Fibroblast of lung (primary cell): ENCODE measurements around the gene NKD1. TPM values are rescaled to one million over a fixed set of nuclear protein-coding genes. Genes with fewer than 3 reads are reported as not detected.
A peak's percentile ranks its signal among the peaks of the same experiment; 100 is the strongest.

ENCODE experiments used
- DNase-seq, 2 donors: peaks; one replicate each; pipeline versions ENCODE4 v3.0.0 to v3.0.0-alpha.2; 2010; ENCODE audit warnings: low read depth in 2 of 2
- H2AFZ ChIP-seq: 2 replicates; pipeline ENCODE4 v1.5.1; 2012; ENCODE audit warnings: low read length, control low read depth, inconsistent platforms
- H3K27ac ChIP-seq: 2 replicates; pipeline ENCODE4 v1.5.1; 2011; ENCODE audit warnings: low read length, control low read depth; ENCODE audit not compliant: insufficient read depth
- H3K27me3 ChIP-seq: 2 replicates; pipeline ENCODE4 v1.5.1; 2011; ENCODE audit warnings: mild to moderate bottlenecking, low read length; ENCODE audit not compliant: control insufficient read depth, insufficient read depth
- H3K36me3 ChIP-seq: 2 replicates; pipeline ENCODE4 v1.5.1; 2011; ENCODE audit warnings: low read length; ENCODE audit not compliant: control insufficient read depth, insufficient read depth
- H3K4me1 ChIP-seq: 2 replicates; pipeline ENCODE4 v1.5.1; 2011; ENCODE audit warnings: low read length; ENCODE audit not compliant: control insufficient read depth, insufficient read depth; ENCODE audit errors: extremely low read depth
- H3K4me2 ChIP-seq: 2 replicates; pipeline ENCODE4 v1.5.1; 2011; ENCODE audit warnings: low read length, control low read depth; ENCODE audit not compliant: insufficient read depth; ENCODE audit errors: extremely low read depth
- H3K4me3 ChIP-seq, 4 experiments: fragments of 200-600 bp in 1 of 4; sonication (generic) in 1 of 4; replicated peaks in 1 of 4; 2 replicates each; pipeline ENCODE4 v1.5.1; 2011 to 2016; ENCODE audit warnings: low read length in 4 of 4, low read depth in 3 of 4, mild to moderate bottlenecking in 3 of 4, control low read depth in 2 of 4, inconsistent platforms in 1 of 4, mixed read lengths in 1 of 4; ENCODE audit not compliant: insufficient read depth in 1 of 4; ENCODE audit errors: control extremely low read depth in 1 of 4
- H3K79me2 ChIP-seq: 2 replicates; pipeline ENCODE4 v1.5.1; 2012; ENCODE audit warnings: mild to moderate bottlenecking, low read length, inconsistent platforms; ENCODE audit not compliant: control insufficient read depth, insufficient read depth
- H3K9ac ChIP-seq: 2 replicates; pipeline ENCODE4 v1.5.1; 2011; ENCODE audit warnings: mild to moderate bottlenecking, low read length, control low read depth; ENCODE audit not compliant: insufficient read depth
- H3K9me3 ChIP-seq: 2 replicates; pipeline ENCODE4 v1.5.1; 2012; ENCODE audit warnings: low read depth, low read length; ENCODE audit not compliant: control insufficient read depth, insufficient read depth
- H4K20me1 ChIP-seq: 2 replicates; pipeline ENCODE4 v1.5.1; 2011; ENCODE audit warnings: low read length; ENCODE audit not compliant: control insufficient read depth, insufficient read depth; ENCODE audit errors: extremely low read depth
- EZH2 ChIP-seq: IDR thresholded peaks from 2 replicates; pipeline ENCODE4 v1.5.1; 2012; ENCODE audit warnings: low read length, control low read depth, mild to moderate bottlenecking; ENCODE audit errors: missing control alignments
- polyA plus RNA-seq, 2 donors: library from polyadenylated mRNA; depleted of rRNA in 1 of 2; stranded (reverse) in 1 of 2; unstranded in 1 of 2; fragments of >200 nt; gene quantifications; 2 replicates each; pipeline ENCODE4 v1.2.1, GENCODE V29; 2011 to 2012; ENCODE audit warnings: missing spikeins in 1 of 2
- total RNA-seq: library from RNA; depleted of rRNA; stranded (reverse); fragments of >200 nt; gene quantifications from 2 replicates; pipeline ENCODE4 v1.2.1, GENCODE V29; 2014
- TF ChIP-seq, protein P1 (sequence below), 2 donors: IDR thresholded peaks in 1 of 2; conservative IDR thresholded peaks in 1 of 2; 1 replicate in 1 of 2; 2 replicates in 1 of 2; pipeline ENCODE4 v1.5.1; 2011 to 2012; ENCODE audit warnings: low read length in 2 of 2, control low read depth in 1 of 2, inconsistent platforms in 1 of 2, low read depth in 1 of 2, mild to moderate bottlenecking in 1 of 2

NKD1 gene
- total and polyA plus RNA-seq, 2 donors (not counting 1 experiment from before 2014, with no cell fraction given): under 0.01 to 0.12 TPM

DNA sequence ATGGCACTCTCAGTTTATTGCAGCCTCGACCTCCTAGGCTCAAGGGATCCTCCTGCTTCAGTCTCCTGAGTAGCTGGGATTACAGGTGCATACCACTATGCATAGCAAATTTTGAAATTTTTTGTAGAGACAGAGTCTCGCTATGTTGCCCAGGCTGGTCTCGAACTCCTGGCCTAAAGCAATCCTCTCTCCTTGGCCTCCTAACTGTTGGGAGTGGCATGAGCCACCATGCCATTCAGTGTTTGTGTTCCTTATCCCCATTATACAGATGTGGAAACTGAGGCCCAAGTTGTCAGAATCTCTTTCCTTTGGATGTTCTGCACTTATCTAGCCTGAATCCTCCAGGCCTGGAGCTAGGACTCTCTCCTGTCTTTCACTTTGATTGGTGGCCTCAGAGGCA lies 40.8 kb upstream of the NKD1 start:
- Histone ChIP-seq H3K4me3 (no peak overlapping the region), H2AFZ (no peak overlapping the region), H3K4me2 (no peak overlapping the region), H3K4me1 (no peaks in the 10 kb centered on the region), H3K36me3 (no peaks in the 10 kb centered on the region), H4K20me1 (no peaks in the 10 kb centered on the region), H3K9me3 (no peaks in the 10 kb centered on the region), H3K9ac (no peak overlapping the region), H3K79me2 (no peaks in the 10 kb centered on the region), H3K27ac (no peak overlapping the region), H3K27me3 (no peaks in the 10 kb centered on the region)
- no peak for DNase-seq
- TF ChIP-seq, protein P1, sequence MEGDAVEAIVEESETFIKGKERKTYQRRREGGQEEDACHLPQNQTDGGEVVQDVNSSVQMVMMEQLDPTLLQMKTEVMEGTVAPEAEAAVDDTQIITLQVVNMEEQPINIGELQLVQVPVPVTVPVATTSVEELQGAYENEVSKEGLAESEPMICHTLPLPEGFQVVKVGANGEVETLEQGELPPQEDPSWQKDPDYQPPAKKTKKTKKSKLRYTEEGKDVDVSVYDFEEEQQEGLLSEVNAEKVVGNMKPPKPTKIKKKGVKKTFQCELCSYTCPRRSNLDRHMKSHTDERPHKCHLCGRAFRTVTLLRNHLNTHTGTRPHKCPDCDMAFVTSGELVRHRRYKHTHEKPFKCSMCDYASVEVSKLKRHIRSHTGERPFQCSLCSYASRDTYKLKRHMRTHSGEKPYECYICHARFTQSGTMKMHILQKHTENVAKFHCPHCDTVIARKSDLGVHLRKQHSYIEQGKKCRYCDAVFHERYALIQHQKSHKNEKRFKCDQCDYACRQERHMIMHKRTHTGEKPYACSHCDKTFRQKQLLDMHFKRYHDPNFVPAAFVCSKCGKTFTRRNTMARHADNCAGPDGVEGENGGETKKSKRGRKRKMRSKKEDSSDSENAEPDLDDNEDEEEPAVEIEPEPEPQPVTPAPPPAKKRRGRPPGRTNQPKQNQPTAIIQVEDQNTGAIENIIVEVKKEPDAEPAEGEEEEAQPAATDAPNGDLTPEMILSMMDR (conservative IDR thresholded peaks at IDR 0.05 in 1 of 2, IDR thresholded peaks at IDR 0.05 in 1 of 2; ENCODE audit: low read depth in 1 of 2, low read length in 2 of 2): no peak
- TF ChIP-seq EZH2: no peak

DNA sequence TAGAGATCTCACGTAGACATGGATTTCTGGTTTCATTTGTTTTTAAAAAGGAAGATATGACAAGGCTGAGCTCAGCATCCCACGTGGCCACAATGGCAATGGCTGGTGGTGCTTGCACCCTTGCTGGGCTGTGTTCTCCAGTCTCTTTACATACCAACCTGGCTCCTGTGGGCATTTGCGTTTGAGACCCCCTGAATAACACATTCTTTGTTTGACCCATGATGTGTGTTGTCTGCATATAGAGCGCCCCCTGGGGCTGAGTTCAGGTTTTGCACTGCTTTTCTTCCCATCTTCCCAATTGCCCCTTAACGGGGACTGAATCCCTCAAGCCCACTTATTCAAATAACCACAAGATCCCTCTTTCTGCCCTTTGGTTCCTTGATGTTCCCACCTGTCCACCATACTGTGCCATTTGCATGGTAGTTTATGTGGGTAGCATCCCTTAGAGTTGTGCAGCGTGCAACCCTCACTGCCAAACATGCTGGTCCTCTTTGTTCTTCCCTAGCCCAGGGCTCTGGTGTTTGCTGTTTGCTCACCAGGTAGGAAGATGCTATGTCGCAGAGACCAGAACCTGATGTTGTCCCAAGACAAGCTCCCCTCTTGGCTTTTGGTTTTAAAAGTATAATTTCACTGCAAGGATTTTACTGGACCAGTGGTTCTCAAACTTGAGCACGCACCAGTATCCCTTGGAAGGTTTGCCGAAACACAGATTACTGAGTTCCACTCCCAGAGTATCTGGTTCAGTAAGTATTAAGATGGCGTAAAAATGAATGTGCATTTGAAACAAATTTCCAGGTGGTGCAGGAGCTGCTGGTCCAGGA lies 38.5 kb upstream of the NKD1 start:
- no peaks in the 10 kb centered on the region for H3K27me3 ChIP-seq
- H3K4me3 ChIP-seq: no peak overlapping the region
- DNase-seq: peak in 1 of 2 donors; percentile 10
- no peaks in the 10 kb centered on the region for H3K36me3 ChIP-seq
- TF ChIP-seq, protein P1 (conservative IDR thresholded peaks at IDR 0.05 in 1 of 2, IDR thresholded peaks at IDR 0.05 in 1 of 2; ENCODE audit: low read depth in 1 of 2, low read length in 2 of 2): peak; percentile 54 to 67
- TF ChIP-seq EZH2: no peak
- no peak overlapping the region for H3K27ac ChIP-seq
- H2AFZ ChIP-seq: no peak overlapping the region
- H3K4me1 ChIP-seq: no peaks in the 10 kb centered on the region
- H4K20me1 ChIP-seq: no peaks in the 10 kb centered on the region
- no peak overlapping the region for H3K4me2 ChIP-seq
- no peaks in the 10 kb centered on the region for H3K79me2 ChIP-seq
- H3K9me3 ChIP-seq: no peaks in the 10 kb centered on the region
- H3K9ac ChIP-seq: no peak overlapping the region

DNA sequence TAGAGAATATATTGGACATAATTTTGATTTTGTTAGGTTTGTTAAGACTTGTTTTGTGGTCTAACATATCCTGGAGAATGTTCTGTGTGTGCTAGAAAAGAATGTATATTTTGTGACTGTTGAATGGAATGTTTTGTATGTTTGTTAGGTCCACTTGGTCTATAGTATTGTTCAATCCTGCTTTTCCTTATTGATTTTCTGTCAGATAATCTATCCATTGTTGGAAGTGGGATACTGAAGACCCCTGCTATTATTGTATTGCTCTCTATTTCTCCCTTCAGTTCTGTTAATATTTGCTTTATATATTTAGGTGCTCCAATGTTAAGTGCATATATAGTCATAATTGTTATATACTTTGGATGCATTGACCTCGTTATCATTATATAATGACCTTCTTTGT lies 33.0 kb upstream of the NKD1 start:
- no peak overlapping the region for H3K9ac ChIP-seq
- H3K27ac ChIP-seq: no peak overlapping the region
- H3K79me2 ChIP-seq: no peaks in the 10 kb centered on the region
- no peaks in the 10 kb centered on the region for H3K36me3 ChIP-seq
- no peaks in the 10 kb centered on the region for H3K9me3 ChIP-seq
- no peaks in the 10 kb centered on the region for H3K4me1 ChIP-seq
- no peak overlapping the region for H3K4me2 ChIP-seq
- no peak overlapping the region for H2AFZ ChIP-seq
- no peak overlapping the region for H3K4me3 ChIP-seq
- H4K20me1 ChIP-seq: no peaks in the 10 kb centered on the region
- no peak for DNase-seq
- TF ChIP-seq, protein P1 (conservative IDR thresholded peaks at IDR 0.05 in 1 of 2, IDR thresholded peaks at IDR 0.05 in 1 of 2; ENCODE audit: low read depth in 1 of 2, low read length in 2 of 2): no peak
- no peak for TF ChIP-seq EZH2
- no peaks in the 10 kb centered on the region for H3K27me3 ChIP-seq
